ENCODE results near the gene PSME1.

- TF ChIP-seq CTCF (IDR thresholded peaks at IDR 0.05) = no peak
- TF ChIP-seq USF1 (CRISPR knock-in tag; IDR thresholded peaks at IDR 0.05) = no peak
Observed at GRCh38 chr14:24103451-24103850, 32.5 kb upstream of the PSME1 start.

All from WTC11 (cell line).